Thyroid gland (tissue), 4 donors: ENCODE results near the gene PRSS50.

ENCODE experiments used
- CTCF ChIP-seq, 6 experiments: fragments of 200-600 bp in 3 of 6; fragments of 450-650 bp in 3 of 6; sonication (generic) in 3 of 6; IDR thresholded peaks; one replicate each; pipeline ENCODE4 v1.5.1; 2016 to 2019; ENCODE audit warnings: antibody characterized with exemption in 6 of 6, mild to moderate bottlenecking in 2 of 6, inconsistent platforms in 1 of 6, moderate library complexity in 1 of 6
- POLR2A ChIP-seq, 2 donors: fragments of 450-650 bp; IDR thresholded peaks; one replicate each; pipeline ENCODE4 v1.6.1; 2017; ENCODE audit warnings: antibody characterized with exemption in 2 of 2, mild to moderate bottlenecking in 2 of 2, moderate library complexity in 1 of 2

- TF ChIP-seq CTCF (IDR thresholded peaks at IDR 0.05) (no peak), POLR2A (IDR thresholded peaks at IDR 0.05) (no peak)
These were observed 47.4 kb downstream of the PRSS50 start for GRCh38 chr3:46670000-46670890.
